Endodermal cell (in vitro differentiated cells): Measurements from ENCODE around the gene NANS. TPM values are rescaled to one million over a fixed set of nuclear protein-coding genes. Genes with fewer than 3 reads are reported as not detected.

Experiments
- DNase-seq: peaks from one replicate; pipeline ENCODE4 v3.0.0-alpha.2; 2017
- H3K27ac ChIP-seq: 2 replicates; pipeline ENCODE4 v1.5.1; 2013; ENCODE audit warnings: mild to moderate bottlenecking, low read depth, low read length, moderate library complexity
- H3K27me3 ChIP-seq: 2 replicates; pipeline ENCODE4 v1.6.1; 2013; ENCODE audit warnings: mild to moderate bottlenecking, low read length, moderate library complexity; ENCODE audit not compliant: insufficient read depth, control insufficient read depth, poor library complexity, severe bottlenecking
- H3K36me3 ChIP-seq: 2 replicates; pipeline ENCODE4 v1.7.0; 2013; ENCODE audit warnings: mild to moderate bottlenecking, low read length, moderate library complexity; ENCODE audit not compliant: control insufficient read depth, insufficient read depth
- H3K4me1 ChIP-seq: one replicate; pipeline ENCODE4 v1.7.0; 2013; ENCODE audit warnings: low read length; ENCODE audit not compliant: control insufficient read depth, insufficient read depth
- H3K4me3 ChIP-seq: 2 replicates; pipeline ENCODE4 v1.5.1; 2013; ENCODE audit warnings: mild to moderate bottlenecking, low read length, moderate library complexity
- H3K9ac ChIP-seq: 2 replicates; pipeline ENCODE4 v1.6.1; 2013; ENCODE audit warnings: mild to moderate bottlenecking, low read length, moderate library complexity; ENCODE audit not compliant: poor library complexity, severe bottlenecking; ENCODE audit errors: extremely low read depth
- H3K9me3 ChIP-seq: 2 replicates; pipeline ENCODE4 v1.6.1; 2013; ENCODE audit warnings: mild to moderate bottlenecking, low read length, moderate library complexity; ENCODE audit not compliant: control insufficient read depth
- H3K27ac Mint-ChIP-seq: 2 replicates; pipeline ENCODE4 v1.8.0; 2020; ENCODE audit warnings: mixed read lengths
- H3K27me3 Mint-ChIP-seq: 2 replicates; pipeline ENCODE4 v1.8.0; 2021; ENCODE audit warnings: mild to moderate bottlenecking, mixed read lengths; ENCODE audit not compliant: insufficient read depth
- H3K36me3 Mint-ChIP-seq: 2 replicates; pipeline ENCODE4 v1.8.0; 2020; ENCODE audit warnings: low read depth, mixed read lengths
- H3K4me1 Mint-ChIP-seq: 2 replicates; pipeline ENCODE4 v1.8.0; 2020; ENCODE audit warnings: mixed read lengths
- H3K4me3 Mint-ChIP-seq: 2 replicates; pipeline ENCODE4 v1.8.0; 2020; ENCODE audit warnings: mild to moderate bottlenecking, moderate library complexity, mixed read lengths
- H3K9me3 Mint-ChIP-seq: 2 replicates; pipeline ENCODE4 v1.8.0; 2020; ENCODE audit warnings: mild to moderate bottlenecking, mixed read lengths
- WGBS, 2 experiments: methylation state at CpG; one replicate each; pipeline versions ENCODE4 v1.1.5 to v1.1.7; 2013; ENCODE audit warnings: missing lambda C conversion rate in 2 of 2, mixed read lengths in 1 of 2; ENCODE audit not compliant: insufficient coverage in 1 of 2, insufficient read length in 1 of 2; 5-methylcytosine and 5-hydroxymethylcytosine counted together
- long read RNA-seq, 4 experiments: library from polyadenylated mRNA in 2 of 4; library from RNA in 1 of 4; library from capped mRNA in 1 of 4; stranded (forward) in 3 of 4; unstranded in 1 of 4; transcript quantifications; one replicate each; pipeline ENCODE4 v2.0.0, GENCODE V29; 2020 to 2021; ENCODE audit warnings: inconsistent platforms in 1 of 4
- polyA plus RNA-seq, 2 experiments: library from polyadenylated mRNA; stranded (reverse); fragments of 50-300 nt; gene quantifications; one replicate each; pipeline ENCODE4 v1.2.3, GENCODE V29; 2013
- total RNA-seq, 2 donors: library from RNA; stranded (reverse); fragmentation: NEBNext Ultra II Directional in 1 of 2; extraction: Animal tissue kit (Norgen Biotek cat#: 25700) in 1 of 2; gene quantifications; 2 replicates in 1 of 2; 3 replicates in 1 of 2; pipeline ENCODE4 v1.2.1, GENCODE V29; 2021
- TF ChIP-seq, protein P1 (sequence below): fragments of 200-600 bp; sonication (generic); conservative IDR thresholded peaks from 2 replicates; pipeline ENCODE4 v1.5.0; 2021; ENCODE audit warnings: antibody characterized with exemption, mild to moderate bottlenecking

The NANS gene, protein sequence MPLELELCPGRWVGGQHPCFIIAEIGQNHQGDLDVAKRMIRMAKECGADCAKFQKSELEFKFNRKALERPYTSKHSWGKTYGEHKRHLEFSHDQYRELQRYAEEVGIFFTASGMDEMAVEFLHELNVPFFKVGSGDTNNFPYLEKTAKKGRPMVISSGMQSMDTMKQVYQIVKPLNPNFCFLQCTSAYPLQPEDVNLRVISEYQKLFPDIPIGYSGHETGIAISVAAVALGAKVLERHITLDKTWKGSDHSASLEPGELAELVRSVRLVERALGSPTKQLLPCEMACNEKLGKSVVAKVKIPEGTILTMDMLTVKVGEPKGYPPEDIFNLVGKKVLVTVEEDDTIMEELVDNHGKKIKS
- total RNA-seq, result 10 to 100 TPM; 46.2 to 50.4 TPM
- polyA plus RNA-seq (2013, experiment 1 of 2), result 37.3 TPM
- 34.0 TPM for polyA plus RNA-seq (2013, experiment 2 of 2)
- long read RNA-seq, experiment 1, transcript NANS-201 (6 exons, 1,170 nt), result major isoform, 31 of 39 reads
- long read RNA-seq, experiment 1, partial matches to known transcripts, result 7 of 39 reads
- long read RNA-seq, experiment 1, other reads (novel, unspliced or antisense), result 1 of 39 reads
- long read RNA-seq, experiment 2, transcript NANS-201 (6 exons, 1,170 nt), result major isoform, 77 of 86 reads
- long read RNA-seq, experiment 2, partial matches to known transcripts, result 6 of 86 reads
- long read RNA-seq, experiment 2, other reads (novel, unspliced or antisense), result 3 of 86 reads
- long read RNA-seq, experiment 3, transcript NANS-201 (6 exons, 1,170 nt), result major isoform, 139 of 150 reads
- long read RNA-seq, experiment 3, partial matches to known transcripts, result 0 of 150 reads
- long read RNA-seq, experiment 3, other reads (novel, unspliced or antisense), result 11 of 150 reads
- long read RNA-seq, experiment 4, transcript NANS-201 (6 exons, 1,170 nt), result major isoform, 284 of 295 reads
- long read RNA-seq, experiment 4, partial matches to known transcripts, result 6 of 295 reads
- long read RNA-seq, experiment 4, other reads (novel, unspliced or antisense), result 5 of 295 reads

DNA sequence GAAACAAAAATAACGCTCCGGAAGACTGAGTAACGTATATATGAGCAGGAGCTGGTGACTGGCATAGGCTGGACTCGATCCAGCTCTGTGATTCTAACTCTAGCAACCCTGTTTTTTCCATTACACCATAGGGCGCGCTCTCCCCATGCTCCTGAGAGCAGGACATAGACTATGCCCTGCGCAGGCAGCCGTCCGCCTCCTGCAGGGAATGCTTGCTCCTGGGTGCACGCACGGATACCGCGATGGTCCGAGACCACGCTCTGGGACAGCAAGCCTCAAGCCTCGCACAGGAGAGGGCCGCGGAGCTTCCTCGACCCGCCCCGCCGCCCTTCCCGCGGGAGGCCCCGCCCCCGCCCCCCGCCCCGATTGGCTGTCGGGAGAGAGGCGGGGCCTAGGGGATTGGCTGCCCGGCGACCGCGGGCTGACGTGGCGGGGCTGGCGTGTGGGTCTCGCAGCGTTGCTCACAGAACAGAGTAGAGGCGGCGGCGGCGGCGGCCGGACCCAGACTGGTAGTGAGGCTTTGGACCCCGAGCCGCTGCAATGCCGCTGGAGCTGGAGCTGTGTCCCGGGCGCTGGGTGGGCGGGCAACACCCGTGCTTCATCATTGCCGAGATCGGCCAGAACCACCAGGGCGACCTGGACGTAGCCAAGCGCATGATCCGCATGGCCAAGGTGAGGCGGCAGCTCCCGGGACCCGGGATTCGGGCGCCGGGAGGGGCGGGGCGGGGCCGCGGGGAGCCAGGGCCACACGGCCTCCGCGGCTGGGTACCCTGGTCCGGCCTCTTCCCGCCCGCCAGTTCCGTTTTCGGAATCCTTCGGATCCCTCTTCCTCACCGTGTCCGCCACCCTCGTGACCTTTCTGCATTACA, at the start of gene NANS:
Gene NANS (plus strand): TSS at position 464 of the 869 bp plus-strand sequence. CDS start 77 bp downstream, at position 541.
- peaks cover 10% of the 10 kb centered on the region for H3K36me3 ChIP-seq
- peak within 1 kb of the TSS; percentile 49 for H3K27ac ChIP-seq
- H3K9ac ChIP-seq, result peak within 1 kb of the TSS; percentile 75
- peaks cover 6% of the 10 kb centered on the region for H3K4me1 Mint-ChIP-seq
- 1 to 2% methylated on average over 23 to 80 of the region's 80 CpGs for WGBS, 2 experiments
- no peaks in the 10 kb centered on the region for H3K4me1 ChIP-seq
- H3K27ac Mint-ChIP-seq, result peak within 1 kb of the TSS; percentile 93
- peak; percentile 97 for DNase-seq
- peak within 1 kb of the TSS; percentile 86 for H3K4me3 Mint-ChIP-seq
- no peaks in the 10 kb centered on the region for H3K9me3 ChIP-seq
- H3K27me3 ChIP-seq, result peaks cover 6% of the 10 kb centered on the region
- H3K27me3 Mint-ChIP-seq, result peaks cover 10% of the 10 kb centered on the region
- H3K4me3 ChIP-seq, result peak within 1 kb of the TSS; percentile 89
- no peaks in the 10 kb centered on the region for H3K9me3 Mint-ChIP-seq
- TF ChIP-seq, protein P1, sequence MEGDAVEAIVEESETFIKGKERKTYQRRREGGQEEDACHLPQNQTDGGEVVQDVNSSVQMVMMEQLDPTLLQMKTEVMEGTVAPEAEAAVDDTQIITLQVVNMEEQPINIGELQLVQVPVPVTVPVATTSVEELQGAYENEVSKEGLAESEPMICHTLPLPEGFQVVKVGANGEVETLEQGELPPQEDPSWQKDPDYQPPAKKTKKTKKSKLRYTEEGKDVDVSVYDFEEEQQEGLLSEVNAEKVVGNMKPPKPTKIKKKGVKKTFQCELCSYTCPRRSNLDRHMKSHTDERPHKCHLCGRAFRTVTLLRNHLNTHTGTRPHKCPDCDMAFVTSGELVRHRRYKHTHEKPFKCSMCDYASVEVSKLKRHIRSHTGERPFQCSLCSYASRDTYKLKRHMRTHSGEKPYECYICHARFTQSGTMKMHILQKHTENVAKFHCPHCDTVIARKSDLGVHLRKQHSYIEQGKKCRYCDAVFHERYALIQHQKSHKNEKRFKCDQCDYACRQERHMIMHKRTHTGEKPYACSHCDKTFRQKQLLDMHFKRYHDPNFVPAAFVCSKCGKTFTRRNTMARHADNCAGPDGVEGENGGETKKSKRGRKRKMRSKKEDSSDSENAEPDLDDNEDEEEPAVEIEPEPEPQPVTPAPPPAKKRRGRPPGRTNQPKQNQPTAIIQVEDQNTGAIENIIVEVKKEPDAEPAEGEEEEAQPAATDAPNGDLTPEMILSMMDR, result no peak
- peaks cover 9% of the 10 kb centered on the region for H3K36me3 Mint-ChIP-seq

GRCh38 chr9:98007251-98007928, 49.1 kb upstream of the NANS start:
- H3K36me3 ChIP-seq, result peaks cover 97% of the 10 kb centered on the region
- TF ChIP-seq, protein P1, result no peak
- WGBS, 2 experiments, result 97% methylated on average over 9 to 13 of the region's 13 CpGs
- DNase-seq, result no peak
- no peaks in the 10 kb centered on the region for H3K27me3 ChIP-seq
- H3K27ac ChIP-seq, result no peak overlapping the region
- no peaks in the 10 kb centered on the region for H3K9me3 Mint-ChIP-seq
- H3K4me1 ChIP-seq, result no peaks in the 10 kb centered on the region
- H3K9ac ChIP-seq, result no peak overlapping the region
- no peaks in the 10 kb centered on the region for H3K4me1 Mint-ChIP-seq
- H3K4me3 ChIP-seq, result no peak overlapping the region
- H3K36me3 Mint-ChIP-seq, result peaks cover 81% of the 10 kb centered on the region
- H3K4me3 Mint-ChIP-seq, result no peak overlapping the region
- H3K27ac Mint-ChIP-seq, result no peak overlapping the region
- no peaks in the 10 kb centered on the region for H3K9me3 ChIP-seq
- no peaks in the 10 kb centered on the region for H3K27me3 Mint-ChIP-seq
